GM12878 (cell line): ENCODE measurements around the gene KAT2B. TPM values are rescaled to one million over a fixed set of nuclear protein-coding genes. Genes with fewer than 3 reads are reported as not detected.

Experiments
- BACH1 ChIP-seq: fragments of 450-650 bp; IDR thresholded peaks from 2 replicates; pipeline ENCODE4 v1.6.1; 2017; ENCODE audit warnings: mild to moderate bottlenecking, borderline replicate concordance
- CBX3 ChIP-seq: fragments of 200-600 bp; sonication (generic); IDR thresholded peaks from 2 replicates; pipeline ENCODE4 v1.6.1; 2016; ENCODE audit warnings: low read depth, borderline replicate concordance
- CBX5 ChIP-seq: sonication (generic); IDR thresholded peaks from 2 replicates; pipeline ENCODE4 v1.6.1; 2016; ENCODE audit warnings: low read depth, moderate library complexity, mild to moderate bottlenecking, inconsistent platforms
- CHD2 ChIP-seq: IDR thresholded peaks from 2 replicates; pipeline ENCODE4 v1.6.1; 2011; ENCODE audit warnings: low read depth, low read length, improper control_type of control experiment, borderline replicate concordance
- EGR1 ChIP-seq, 2 experiments: IDR thresholded peaks; 1 replicate in 1 of 2; 2 replicates in 1 of 2; pipeline ENCODE4 v1.6.1; 2011 to 2012; ENCODE audit warnings: low read depth in 2 of 2, low read length in 2 of 2, borderline replicate concordance in 1 of 2, mild to moderate bottlenecking in 1 of 2, moderate library complexity in 1 of 2
- EP300 ChIP-seq, 2 experiments: fragments of 150-350 bp in 1 of 2; IDR thresholded peaks; 2 replicates each; pipeline ENCODE4 v1.6.1; 2011 to 2012; ENCODE audit warnings: low read depth in 2 of 2, low read length in 2 of 2, borderline replicate concordance in 1 of 2, improper control_type of control experiment in 1 of 2, inconsistent platforms in 1 of 2; ENCODE audit not compliant: control insufficient read depth in 1 of 2
- FOXM1 ChIP-seq: IDR thresholded peaks from 2 replicates; pipeline ENCODE4 v1.6.1; 2012; ENCODE audit warnings: low read depth, mild to moderate bottlenecking, inconsistent platforms, low read length, moderate library complexity
- HDAC6 ChIP-seq: fragments of 200-600 bp; sonication (generic); IDR thresholded peaks from one replicate; pipeline ENCODE4 v1.8.0; 2017; ENCODE audit warnings: antibody characterized with exemption; ENCODE audit not compliant: unreplicated experiment
- IKZF1 ChIP-seq: fragments of 450-650 bp; conservative IDR thresholded peaks from 2 replicates; pipeline ENCODE4 v1.6.1; 2017; ENCODE audit warnings: antibody characterized with exemption, mild to moderate bottlenecking
- IKZF2 ChIP-seq, 2 experiments: fragments of 450-650 bp; IDR thresholded peaks; 2 replicates each; pipeline ENCODE4 v1.6.1; 2017; ENCODE audit warnings: mild to moderate bottlenecking in 2 of 2, moderate library complexity in 2 of 2
- MEF2A ChIP-seq: IDR thresholded peaks from 2 replicates; pipeline ENCODE4 v1.6.1; 2011; ENCODE audit warnings: low read depth, mild to moderate bottlenecking, low read length, moderate library complexity; ENCODE audit not compliant: insufficient read depth
- MEF2B ChIP-seq: fragments of 450-650 bp; IDR thresholded peaks from 2 replicates; pipeline ENCODE4 v1.6.1; 2018; ENCODE audit warnings: mild to moderate bottlenecking, moderate library complexity; ENCODE audit not compliant: partially characterized antibody, poor library complexity, severe bottlenecking
- NFIC ChIP-seq: IDR thresholded peaks from 2 replicates; pipeline ENCODE4 v1.6.1; 2012; ENCODE audit warnings: low read depth, mild to moderate bottlenecking, inconsistent platforms, low read length, moderate library complexity
- NFXL1 ChIP-seq: fragments of 450-650 bp; IDR thresholded peaks from 2 replicates; pipeline ENCODE4 v1.6.1; 2017; ENCODE audit warnings: antibody characterized with exemption, mild to moderate bottlenecking, borderline replicate concordance
- NRF1 ChIP-seq: conservative IDR thresholded peaks from 2 replicates; pipeline ENCODE4 v1.6.1; 2011; ENCODE audit warnings: mild to moderate bottlenecking, low read depth, low read length, improper control_type of control experiment
- PAX5 ChIP-seq: IDR thresholded peaks from 2 replicates; pipeline ENCODE4 v1.6.1; 2011; ENCODE audit warnings: low read depth, low read length, borderline replicate concordance
- POLR2A ChIP-seq: IDR thresholded peaks from 2 replicates; pipeline ENCODE4 v1.6.1; 2011; ENCODE audit warnings: low read depth, mild to moderate bottlenecking, low read length
- SKIL ChIP-seq: fragments of 450-650 bp; IDR thresholded peaks from 2 replicates; pipeline ENCODE4 v1.6.1; 2017; ENCODE audit warnings: mild to moderate bottlenecking, low read depth, inconsistent platforms; ENCODE audit not compliant: poor library complexity, severe bottlenecking
- TARDBP ChIP-seq: IDR thresholded peaks from 2 replicates; pipeline ENCODE4 v1.6.1; 2016; ENCODE audit warnings: borderline replicate concordance
- TCF3 ChIP-seq: IDR thresholded peaks from 2 replicates; pipeline ENCODE4 v1.6.1; 2012; ENCODE audit warnings: low read depth, mild to moderate bottlenecking, low read length, borderline replicate concordance; ENCODE audit not compliant: insufficient read depth
- WRNIP1 ChIP-seq: IDR thresholded peaks from 2 replicates; pipeline ENCODE4 v1.6.1; 2011; ENCODE audit warnings: low read depth, low read length, improper control_type of control experiment, borderline replicate concordance
- ZBED1 ChIP-seq: IDR thresholded peaks from 2 replicates; pipeline ENCODE4 v1.6.1; 2016; ENCODE audit warnings: borderline replicate concordance
- ZNF207 ChIP-seq: fragments of 450-650 bp; IDR thresholded peaks from 2 replicates; pipeline ENCODE4 v1.6.1; 2014; ENCODE audit warnings: antibody characterized with exemption, mild to moderate bottlenecking, borderline replicate concordance
- polyA plus RNA-seq, 11 experiments: library from polyadenylated mRNA; depleted of rRNA in 4 of 11; unstranded in 6 of 11; stranded (reverse) in 5 of 11; fragments of >200 nt; fragmentation: Nextera tagmentation in 4 of 11; fragmentation: Illumina TruSeq in 1 of 11; extraction: Ambion mirVana in 4 of 11; extraction: Trizol in 1 of 11; gene quantifications; 1 replicate in 1 of 11; 2 replicates in 10 of 11; pipeline versions ENCODE4 v1.2.1 to v1.2.3, GENCODE V29; 2011 to 2016; ENCODE audit warnings: inconsistent platforms in 2 of 11, missing spikeins in 2 of 11, low read depth in 1 of 11
- total RNA-seq, 4 experiments: library from RNA; depleted of rRNA in 3 of 4; stranded (reverse); fragments of >200 nt in 3 of 4; fragmentation: Illumina TruSeq in 1 of 4; extraction: Trizol in 1 of 4; gene quantifications; 2 replicates each; pipeline versions ENCODE4 v1.2.1 to v1.2.3, GENCODE V29; 2013 to 2021
- TF ChIP-seq, protein P1 (sequence below): fragments of 150-350 bp; IDR thresholded peaks from 2 replicates; pipeline ENCODE4 v1.6.1; 2014; ENCODE audit warnings: mild to moderate bottlenecking, low read depth, low read length

Gene KAT2B
- total and polyA plus RNA-seq, 10 of the 15 experiments (the other 5 are each of a cell fraction or from before 2014, with no cell fraction given) = 2.9 to 15.2 (median 10.2) TPM

- TF ChIP-seq BACH1 (peak; percentile 30; the same call in 1 of the 2 replicates), CHD2 (peak; percentile 92), TCF3 (peak; percentile 78; the same call in 1 of the 2 replicates), POLR2A (peak; percentile 93), PAX5 (peak; percentile 61; the same call in 1 of the 2 replicates), EGR1 (IDR thresholded peaks at IDR 0.05; ENCODE audit: borderline replicate concordance in 1 of 2, low read depth in 2 of 2, low read length in 2 of 2) (no peak), CBX5 (peak; percentile 63; the same call in 1 of the 2 replicates), NRF1 (peak; percentile 21; the same call in 1 of the 2 replicates), ZNF207 (no peak), SKIL (no peak), NFXL1 (no peak), IKZF1 (peak; percentile 74), EP300 (IDR thresholded peaks at IDR 0.05; ENCODE audit: borderline replicate concordance in 1 of 2, control insufficient read depth in 1 of 2, low read depth in 2 of 2, low read length in 2 of 2) (peak in 1 of 2 experiments; percentile 17; a peak in 1 of 4 replicates), ZBED1 (no peak), FOXM1 (peak; percentile 89), MEF2A (no peak), WRNIP1 (no peak), CBX3 (no peak), NFIC (no peak), MEF2B (peak; percentile 80), TARDBP (0 out of 2 replicates have a peak, but pooled peaks have one; percentile 28), IKZF2 (IDR thresholded peaks at IDR 0.05) (no peak; a peak in 1 of 4 replicates), HDAC6 (no peak)
- TF ChIP-seq, protein P1, sequence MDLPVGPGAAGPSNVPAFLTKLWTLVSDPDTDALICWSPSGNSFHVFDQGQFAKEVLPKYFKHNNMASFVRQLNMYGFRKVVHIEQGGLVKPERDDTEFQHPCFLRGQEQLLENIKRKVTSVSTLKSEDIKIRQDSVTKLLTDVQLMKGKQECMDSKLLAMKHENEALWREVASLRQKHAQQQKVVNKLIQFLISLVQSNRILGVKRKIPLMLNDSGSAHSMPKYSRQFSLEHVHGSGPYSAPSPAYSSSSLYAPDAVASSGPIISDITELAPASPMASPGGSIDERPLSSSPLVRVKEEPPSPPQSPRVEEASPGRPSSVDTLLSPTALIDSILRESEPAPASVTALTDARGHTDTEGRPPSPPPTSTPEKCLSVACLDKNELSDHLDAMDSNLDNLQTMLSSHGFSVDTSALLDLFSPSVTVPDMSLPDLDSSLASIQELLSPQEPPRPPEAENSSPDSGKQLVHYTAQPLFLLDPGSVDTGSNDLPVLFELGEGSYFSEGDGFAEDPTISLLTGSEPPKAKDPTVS = no peak
Observed at GRCh38 chr3:20185679-20186599, 145.7 kb downstream of the KAT2B start, which contains the start of gene SGO1 (continued).
